NCI-H2081 (cell line): Measurements from ENCODE around the gene AXIN1.

Source experiments
- DNase-seq, 2 experiments: peaks; one replicate each; lab custom pipeline; 2025; lab: John Stamatoyannopoulos, UW

Gene AXIN1

DNA sequence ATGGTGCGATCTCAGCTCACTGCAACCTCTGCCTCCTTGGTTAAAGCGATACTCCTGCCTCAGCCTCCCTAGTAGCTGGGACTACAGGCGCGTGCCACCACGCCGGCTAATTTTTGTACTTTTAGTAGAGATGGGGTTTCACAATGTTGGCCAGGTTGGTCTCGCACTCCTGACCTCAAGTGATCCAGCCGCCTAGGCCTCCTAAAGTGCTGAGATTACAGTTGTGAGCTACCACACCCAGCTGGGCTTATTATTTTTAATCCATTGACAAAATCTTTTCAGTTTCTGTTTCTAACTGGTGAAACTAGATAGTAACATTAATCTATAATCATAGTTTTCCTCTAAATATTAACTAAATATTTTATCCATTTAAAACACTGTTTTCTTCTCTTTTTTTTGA is 112.0 kb downstream of the AXIN1 start:
- no peak for DNase-seq

DNA sequence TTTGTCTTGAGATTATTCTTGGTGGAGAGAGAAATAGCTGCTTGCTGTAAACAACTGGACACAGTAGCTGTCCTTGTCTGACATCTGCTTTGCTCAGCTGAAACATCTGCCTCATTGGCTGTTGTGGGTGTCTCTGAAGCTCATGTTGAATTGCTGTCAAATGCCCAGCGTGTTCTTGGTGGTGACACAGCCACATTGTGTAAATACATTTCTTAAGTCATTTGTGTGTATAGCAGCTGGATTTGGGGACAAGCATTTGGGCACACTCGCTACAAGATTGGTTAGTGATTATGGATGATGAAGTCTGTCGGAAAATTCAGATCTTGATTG is 112.6 kb downstream of the AXIN1 start:
- no peak for DNase-seq
